Measurements from ENCODE around the gene CSRNP3. TPM values are rescaled to one million over a fixed set of nuclear protein-coding genes. Genes with fewer than 3 reads are reported as not detected.

CSRNP3 gene, protein sequence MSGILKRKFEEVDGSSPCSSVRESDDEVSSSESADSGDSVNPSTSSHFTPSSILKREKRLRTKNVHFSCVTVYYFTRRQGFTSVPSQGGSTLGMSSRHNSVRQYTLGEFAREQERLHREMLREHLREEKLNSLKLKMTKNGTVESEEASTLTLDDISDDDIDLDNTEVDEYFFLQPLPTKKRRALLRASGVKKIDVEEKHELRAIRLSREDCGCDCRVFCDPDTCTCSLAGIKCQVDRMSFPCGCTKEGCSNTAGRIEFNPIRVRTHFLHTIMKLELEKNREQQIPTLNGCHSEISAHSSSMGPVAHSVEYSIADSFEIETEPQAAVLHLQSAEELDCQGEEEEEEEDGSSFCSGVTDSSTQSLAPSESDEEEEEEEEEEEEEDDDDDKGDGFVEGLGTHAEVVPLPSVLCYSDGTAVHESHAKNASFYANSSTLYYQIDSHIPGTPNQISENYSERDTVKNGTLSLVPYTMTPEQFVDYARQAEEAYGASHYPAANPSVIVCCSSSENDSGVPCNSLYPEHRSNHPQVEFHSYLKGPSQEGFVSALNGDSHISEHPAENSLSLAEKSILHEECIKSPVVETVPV
- polyA plus RNA-seq (ENCODE audit: insufficient read depth in 1 of 5, insufficient read length in 5 of 5, low replicate concordance in 1 of 5) = 1 to 10 TPM; 5.4 to 10.0 (median 9.3) TPM
- long read RNA-seq, donor 1, partial matches to known transcripts = 0 of 3 reads
- long read RNA-seq, donor 1, other reads (novel, unspliced or antisense) = 0 of 3 reads
- long read RNA-seq, donor 2, partial matches to known transcripts = 0 of 3 reads
- long read RNA-seq, donor 2, other reads (novel, unspliced or antisense) = 0 of 3 reads
- long read RNA-seq, donor 3, partial matches to known transcripts = 0 of 1 reads
- long read RNA-seq, donor 3, other reads (novel, unspliced or antisense) = 0 of 1 reads
- long read RNA-seq, donor 4, partial matches to known transcripts = 0 of 1 reads
- long read RNA-seq, donor 4, other reads (novel, unspliced or antisense) = 0 of 1 reads
- long read RNA-seq, donor 5 = 0 reads
- long read RNA-seq, donor 6, partial matches to known transcripts = 0 of 4 reads
- long read RNA-seq, donor 6, other reads (novel, unspliced or antisense) = 0 of 4 reads
- long read RNA-seq, donor 7 = 0 reads
- long read RNA-seq, donor 8 = 0 reads

DNA sequence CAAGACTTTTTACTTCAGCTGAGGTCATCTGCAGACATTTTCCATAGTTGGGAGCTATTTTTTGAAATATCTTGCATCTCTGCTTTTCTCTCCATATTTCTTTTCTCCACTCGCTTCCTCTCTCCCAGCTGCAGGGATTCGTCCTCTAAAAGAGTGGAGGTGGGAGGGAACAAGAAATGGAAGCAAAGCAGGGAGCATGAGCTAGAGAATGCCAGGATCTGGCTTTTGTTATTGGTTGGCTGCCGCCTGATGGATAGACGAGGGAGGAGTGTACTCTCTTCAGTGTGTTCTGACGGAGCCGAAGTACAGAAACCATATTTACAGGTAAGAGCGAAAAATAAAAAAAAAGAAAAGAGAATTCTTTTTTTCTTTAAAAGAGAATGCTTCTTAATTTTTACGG, at the start of gene CSRNP3:
CSRNP3 (plus strand) TSS at position 282 of the 400 bp plus-strand sequence. CDS start 125,368 bp downstream, outside the sequence.
- DNase-seq = peak; percentile 66 to 77

DNA sequence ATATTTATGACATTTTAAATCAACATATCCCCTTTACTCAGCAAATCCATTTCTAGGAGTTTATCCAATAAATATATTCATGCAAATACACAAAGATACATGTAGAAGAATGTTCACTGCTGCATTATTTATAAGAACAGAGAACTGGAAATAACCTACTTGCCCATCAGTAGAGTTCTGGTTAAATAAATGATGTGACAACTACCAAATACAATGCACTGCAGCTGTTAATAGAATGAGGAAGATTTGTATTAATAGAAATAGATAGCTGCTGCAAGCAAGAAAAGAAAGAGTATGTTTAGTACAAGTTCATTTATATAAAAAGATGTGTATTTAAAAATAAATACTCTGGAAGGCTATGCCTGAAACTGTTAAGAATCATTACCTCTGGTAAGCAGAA, 49.3 kb upstream of the CSRNP3 start:
- no peak for DNase-seq

DNA sequence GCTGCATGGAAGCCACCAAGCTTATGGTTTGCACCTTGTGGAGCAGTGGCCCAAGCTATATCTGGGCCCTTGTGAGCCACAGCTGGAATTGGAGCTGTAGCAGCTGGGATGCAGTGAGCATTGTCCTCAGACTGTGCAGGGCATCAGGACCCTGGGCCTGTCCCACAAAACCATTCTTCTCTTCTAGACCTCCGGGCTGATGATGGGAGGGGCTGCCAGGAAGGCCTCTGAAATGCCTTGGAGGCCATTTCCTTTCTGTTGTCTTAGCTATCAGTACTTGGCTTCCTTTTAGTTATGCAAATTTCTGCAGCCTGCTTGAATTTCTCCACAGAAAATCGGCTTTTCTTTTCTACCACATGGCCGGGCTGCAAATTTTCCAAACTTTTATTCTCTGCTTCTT, 46.4 kb upstream of the CSRNP3 start:
- DNase-seq = no peak

DNA sequence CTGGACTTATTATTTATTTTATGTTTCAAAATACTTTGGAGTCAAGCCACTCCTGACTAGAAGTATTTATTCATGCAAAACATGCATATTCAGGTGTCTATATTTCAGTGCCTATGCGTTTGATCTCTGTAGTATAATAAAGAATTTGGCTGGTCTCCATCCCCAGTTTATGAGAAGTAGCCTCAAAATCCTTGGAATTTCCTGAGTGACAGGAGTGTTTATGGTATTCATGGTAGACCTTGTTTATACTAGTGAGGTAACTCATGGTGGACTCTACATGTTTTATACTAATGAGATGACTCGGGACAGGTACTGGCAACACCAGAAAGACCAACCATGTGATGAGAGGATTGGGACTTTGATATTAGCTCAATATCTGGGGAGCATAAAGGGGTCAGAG, 43.9 kb upstream of the CSRNP3 start:
- DNase-seq = no peak

DNA sequence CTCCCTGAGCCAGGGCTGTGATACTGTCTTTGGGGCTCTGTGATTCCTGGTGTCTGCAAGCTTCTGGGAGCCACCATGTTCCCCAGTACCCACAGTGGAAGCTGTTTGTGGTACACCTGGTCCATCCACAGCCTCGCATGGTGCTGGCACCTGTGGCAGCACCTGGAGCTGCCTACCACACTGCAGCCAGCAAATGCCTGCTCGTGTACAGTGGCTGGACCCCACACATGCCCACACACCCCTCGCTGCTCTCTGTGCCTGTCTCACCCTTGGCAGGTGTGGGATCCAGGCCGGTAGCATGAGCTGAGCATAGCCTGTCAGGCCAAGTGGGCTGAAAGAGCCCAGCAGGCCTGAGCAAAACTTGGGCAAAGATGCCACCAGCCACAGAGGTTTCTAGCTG, 41.8 kb upstream of the CSRNP3 start:
- DNase-seq = no peak

DNA sequence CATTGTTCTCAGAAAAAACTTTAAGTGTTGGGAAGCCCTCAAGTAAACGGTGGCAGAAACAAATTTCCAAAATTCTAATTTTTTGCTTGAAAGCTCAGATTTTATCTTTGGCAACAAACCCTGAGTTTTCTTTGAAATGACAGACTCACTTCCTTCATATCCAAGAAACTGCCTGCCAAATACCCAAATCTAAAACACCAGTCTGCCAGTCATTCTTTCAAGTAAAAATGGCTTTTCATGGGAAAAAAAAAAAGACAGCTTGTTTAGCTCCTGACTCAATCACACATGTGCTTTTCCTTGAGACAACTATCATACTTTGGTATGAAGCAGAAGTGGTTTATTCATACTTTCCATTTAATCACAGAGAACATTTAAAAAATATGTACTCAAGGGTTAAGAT, 40.6 kb upstream of the CSRNP3 start:
- DNase-seq = no peak

DNA sequence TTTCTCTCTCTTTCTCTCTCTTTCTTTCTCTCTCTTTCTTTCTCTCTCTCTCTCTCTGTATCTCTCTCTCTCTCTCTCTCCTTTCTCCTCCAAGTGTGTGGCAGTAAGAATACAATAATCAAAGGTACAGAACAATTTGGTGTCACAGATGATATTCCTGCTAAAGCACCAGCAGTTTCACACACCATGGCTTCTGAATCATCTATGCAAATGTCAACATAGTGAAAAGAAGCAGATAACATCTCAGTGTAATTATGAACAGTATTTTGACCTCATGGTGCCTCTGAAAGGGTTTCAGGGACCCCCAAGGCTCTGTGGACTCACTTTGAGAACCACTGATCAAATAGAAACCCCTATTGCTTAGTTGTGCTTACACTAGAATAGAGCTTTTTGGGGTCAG, 38.5 kb upstream of the CSRNP3 start:
- no peak for DNase-seq

DNA sequence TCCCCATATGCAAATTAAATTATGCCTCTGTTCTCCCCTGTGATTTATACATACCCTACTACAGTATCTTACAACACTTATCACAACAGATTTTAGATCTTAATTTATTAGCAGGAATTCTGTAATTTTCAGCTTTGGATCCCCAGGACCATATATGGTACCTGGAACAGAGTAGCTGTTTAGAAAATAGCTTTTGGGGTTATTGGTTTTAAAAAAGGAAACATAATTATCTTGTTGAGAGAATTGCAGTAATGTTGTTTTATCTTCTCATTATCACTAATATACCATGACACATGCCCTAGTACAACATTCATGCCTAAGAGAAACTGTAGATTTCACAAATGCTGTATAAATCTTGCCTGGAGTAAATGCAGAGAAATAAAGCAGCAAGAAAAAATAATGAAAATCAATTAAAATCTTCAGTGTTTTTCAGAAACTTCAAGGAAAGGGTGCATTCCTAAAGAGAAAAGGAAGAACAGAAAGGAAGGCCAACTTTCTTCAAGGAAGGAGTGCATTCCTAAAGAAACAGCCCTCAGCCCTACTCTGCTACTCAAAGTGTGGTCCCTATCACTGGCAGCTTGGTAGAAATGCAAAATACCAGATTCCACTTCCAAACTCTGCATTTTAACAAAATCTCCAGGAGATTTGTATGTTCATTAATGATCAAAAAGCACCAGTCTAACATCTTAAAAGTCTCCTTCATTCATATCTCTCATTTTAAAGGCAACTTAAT, 37.1 kb upstream of the CSRNP3 start:
- no peak for DNase-seq

DNA sequence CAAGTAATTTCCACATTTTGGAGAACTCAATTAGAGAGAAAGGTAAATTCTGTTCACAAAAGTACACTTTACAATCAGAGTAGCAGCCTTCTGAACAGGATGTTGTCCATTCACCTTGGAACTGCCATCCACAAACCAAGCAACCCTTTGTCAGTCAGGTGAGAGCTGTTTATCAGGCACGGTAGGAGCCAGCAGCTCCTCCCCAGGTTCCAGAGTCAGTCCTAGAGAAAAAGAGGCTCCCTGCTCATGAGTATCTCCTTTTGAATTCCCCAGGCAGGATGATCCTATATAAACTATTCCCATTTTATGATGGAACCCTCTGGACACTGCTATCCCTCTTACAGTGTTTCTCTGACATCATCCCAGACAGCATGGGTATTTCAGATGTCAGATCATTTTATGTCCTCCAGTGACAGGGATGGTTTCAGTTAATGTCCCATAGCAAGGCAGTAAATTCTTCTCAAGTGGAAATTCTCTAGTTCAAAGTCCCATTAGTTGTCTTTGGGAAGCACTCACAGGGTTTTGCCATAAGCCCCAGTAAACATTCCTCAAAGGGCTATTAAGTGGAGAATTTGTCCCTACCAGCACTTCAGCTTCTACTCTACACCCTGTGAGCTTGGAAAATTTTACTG, 34.5 kb upstream of the CSRNP3 start:
- no peak for DNase-seq

DNA sequence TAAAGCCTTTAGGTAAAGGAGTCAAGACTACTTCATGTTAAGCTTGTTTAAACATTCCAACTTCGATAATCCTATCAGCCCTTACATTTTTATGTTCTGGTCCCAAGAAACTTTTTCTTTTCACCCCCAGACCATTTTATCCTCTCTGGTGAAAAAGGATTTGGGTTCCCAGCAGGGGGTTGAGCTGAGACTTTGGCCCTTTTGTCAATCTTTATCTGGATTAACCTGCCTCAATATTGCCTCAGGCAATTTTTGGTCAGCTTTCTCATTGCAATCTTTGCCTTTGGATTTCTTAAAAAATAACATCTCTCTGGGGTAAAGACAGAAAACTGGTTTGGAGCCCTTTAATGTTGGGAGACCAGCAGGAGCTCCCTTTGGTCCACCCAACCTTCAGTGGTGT, 33.9 kb upstream of the CSRNP3 start:
- DNase-seq = no peak

DNA sequence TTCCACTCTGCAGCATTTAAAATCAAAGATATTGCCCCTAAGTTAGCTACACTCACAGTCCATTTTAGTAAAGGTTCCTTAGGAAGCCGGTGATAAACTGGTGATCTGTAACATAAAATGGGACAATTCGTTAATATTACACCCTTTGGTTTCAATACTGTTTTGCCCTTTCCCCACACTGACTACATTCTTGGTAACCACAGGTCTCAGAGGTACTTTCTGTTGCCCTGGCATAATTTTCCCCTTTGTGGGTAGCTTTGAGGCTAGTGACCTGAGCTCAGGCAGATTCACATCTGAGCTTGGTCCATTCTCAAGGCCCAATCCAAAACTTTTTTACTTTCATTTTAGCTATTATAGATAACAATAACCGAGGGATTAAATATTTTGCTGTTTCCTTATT, 32.9 kb upstream of the CSRNP3 start:
- no peak for DNase-seq

DNA sequence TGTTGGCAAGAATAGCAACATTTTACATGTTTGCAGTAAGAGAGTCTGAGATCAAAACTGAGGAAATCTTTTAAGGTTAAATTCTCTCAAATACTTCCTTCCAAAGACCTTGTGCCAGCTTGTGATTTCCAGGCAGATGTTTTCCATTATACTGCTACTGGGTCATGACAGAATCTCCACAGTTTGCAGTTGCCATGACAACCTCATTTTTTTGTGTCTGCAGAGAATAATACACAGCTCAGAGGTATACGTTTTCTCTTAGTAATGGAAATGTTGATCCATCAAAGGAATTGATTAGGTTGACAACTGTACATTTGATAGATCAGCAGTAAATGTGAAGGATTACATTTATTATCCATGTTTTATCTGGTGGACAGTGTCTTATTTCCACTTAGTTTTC, 29.1 kb upstream of the CSRNP3 start:
- peak; percentile 57 to 62 for DNase-seq

DNA sequence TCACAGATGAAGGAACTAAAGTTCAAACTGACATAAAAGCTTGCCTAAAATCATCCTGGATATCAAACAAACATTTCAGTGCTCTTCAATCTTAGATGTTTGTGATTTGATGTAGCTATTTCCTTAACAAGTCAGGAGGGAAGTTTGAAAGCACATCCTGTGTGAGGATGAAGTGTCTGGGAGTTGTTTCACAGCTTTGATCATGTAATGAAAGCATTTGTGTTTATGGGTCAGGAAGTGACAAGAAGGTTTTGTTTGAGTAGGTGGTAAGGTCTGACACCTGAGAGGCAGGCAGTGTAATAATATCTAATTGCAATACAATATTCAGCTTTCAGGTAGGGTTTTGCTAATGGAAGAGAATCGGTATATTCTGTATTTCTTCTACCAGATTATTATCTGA, 26.0 kb upstream of the CSRNP3 start:
- no peak for DNase-seq

DNA sequence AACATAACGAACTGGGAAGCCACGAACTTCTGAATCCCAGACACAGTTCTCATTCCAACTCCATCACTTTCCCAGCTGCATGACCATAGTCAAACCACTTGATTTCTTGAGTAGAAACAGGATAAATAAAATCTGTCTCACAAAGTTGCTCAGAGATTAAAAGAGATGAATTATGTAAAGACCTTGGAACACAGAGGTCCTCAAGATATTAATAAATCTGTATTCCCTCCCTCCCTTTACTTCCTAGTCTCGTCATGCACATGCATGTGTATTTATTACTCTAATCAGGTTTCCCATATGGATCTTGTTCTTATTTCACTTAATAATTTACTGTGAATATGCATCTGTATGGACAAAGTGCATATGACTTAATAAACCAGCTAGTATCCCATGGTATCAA, 21.1 kb upstream of the CSRNP3 start:
- peak; percentile 76 to 79 for DNase-seq

DNA sequence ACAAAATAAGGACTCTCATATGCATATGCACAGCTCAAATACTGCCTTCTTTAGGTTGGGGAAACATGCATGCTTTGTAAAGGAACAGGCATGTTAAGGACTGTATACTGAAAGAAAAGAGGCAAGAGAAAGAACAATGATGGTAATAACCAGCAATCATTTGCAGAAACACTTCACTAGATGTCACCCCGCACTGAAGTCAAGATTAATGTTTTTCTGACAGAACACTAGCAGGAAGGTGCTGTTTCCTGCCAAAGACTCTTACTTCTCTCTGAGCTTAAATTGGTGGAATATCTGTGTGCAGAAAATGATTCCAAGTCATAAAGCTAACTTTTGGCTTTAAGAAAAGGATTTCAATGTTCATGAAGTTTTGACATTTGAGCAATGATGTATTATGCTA, 19.3 kb upstream of the CSRNP3 start:
- DNase-seq = no peak

DNA sequence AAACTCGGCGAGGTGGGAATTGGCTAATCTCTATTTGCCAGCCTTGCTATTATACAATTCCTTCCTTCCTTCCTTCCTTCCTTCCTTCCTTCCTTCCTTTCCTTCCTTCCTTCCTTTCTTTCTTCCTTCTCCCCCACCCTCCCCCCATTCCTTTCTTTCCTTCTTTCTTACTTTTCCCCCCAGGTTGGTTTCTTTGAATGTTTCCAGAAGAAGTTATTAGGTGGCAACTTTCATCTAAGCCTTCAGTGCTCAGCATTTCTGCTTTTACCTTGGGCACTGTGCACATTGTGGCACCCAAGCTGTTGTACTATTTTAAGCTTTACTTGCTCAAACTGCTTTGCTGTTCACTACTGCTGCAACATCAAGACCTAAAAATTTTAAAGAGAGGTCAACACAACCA, 17.2 kb upstream of the CSRNP3 start:
- DNase-seq = no peak

DNA sequence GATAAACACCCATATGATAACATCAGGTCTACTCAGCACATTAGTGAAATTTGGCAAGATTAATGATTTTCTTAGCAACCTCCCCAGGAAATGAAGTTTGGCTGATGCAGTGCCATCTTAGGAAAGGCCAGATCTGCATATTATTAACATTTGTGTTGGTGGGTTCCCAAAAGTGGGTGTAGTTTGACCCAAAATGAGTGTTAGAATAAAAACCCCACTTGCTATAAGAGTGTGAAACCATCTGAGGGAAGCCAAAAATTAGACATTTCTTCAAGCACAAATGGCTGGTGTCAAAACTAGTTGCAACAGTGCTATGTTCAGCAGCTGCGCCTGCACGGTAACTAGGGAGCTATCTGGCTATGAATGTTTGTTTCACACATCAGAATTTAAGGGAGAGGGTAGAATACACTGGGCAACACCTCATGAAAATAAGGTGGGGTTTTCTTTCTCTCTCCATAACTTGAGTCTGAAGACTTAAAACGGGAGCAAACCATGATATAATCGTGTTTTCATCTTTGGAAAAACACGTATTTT, 15.9 kb upstream of the CSRNP3 start:
- no peak for DNase-seq

DNA sequence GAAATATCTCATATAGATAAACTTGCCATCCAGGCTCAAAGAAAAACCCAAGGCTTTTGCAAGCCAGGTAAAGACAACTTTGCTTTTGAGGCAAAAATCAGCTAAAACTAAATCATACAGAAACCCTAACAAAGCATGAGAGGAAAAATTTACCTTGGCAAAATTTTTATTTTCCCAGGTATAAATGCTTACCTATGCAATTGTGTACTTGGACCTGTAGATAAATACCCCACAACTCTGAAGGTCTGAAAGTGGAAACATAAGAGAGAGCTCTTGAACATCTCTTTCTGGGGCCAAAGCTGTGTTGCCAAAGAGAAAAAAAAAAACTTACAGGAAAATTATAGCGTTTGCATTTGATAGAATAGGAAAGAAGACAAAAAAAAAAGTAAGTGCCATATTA, 14.6 kb upstream of the CSRNP3 start:
- no peak for DNase-seq

DNA sequence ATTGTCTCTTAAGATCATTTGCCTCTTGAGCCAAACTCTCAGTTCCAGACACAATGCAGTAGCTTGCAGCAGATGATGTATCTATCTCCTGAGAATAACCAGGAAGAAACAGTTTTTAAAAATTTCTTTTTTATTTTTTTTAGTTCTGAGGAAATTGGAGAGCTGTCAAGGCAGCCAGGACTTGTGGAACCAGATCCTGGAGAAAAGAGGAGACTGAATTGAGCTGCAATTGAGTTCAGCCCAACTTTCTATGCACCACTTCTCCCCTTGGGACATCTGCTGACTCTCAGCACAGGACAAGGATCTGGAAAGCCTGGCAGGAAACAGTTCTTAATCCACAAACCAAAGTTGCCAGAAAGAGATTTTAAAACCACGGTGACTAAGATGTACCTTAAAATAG, 13.5 kb upstream of the CSRNP3 start:
- no peak for DNase-seq

DNA sequence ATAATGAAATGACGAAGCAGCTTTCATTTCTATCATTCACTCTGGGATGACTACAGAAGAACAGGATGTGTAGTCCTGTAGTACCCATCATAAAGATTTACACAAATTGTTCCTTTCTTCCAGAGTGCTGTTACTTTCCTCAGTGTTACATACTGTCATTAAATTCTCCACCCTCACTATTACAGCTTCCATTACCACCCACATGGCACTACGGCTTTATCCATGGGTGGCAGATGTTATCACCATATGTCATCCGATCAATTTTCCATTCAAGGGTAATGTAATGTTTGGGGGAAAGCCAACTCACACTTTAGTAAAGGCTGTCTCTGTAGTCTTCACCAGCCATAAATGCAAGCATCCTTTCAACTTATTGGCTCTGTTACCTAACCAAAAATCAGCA, 7.1 kb upstream of the CSRNP3 start:
- DNase-seq = no peak

DNA sequence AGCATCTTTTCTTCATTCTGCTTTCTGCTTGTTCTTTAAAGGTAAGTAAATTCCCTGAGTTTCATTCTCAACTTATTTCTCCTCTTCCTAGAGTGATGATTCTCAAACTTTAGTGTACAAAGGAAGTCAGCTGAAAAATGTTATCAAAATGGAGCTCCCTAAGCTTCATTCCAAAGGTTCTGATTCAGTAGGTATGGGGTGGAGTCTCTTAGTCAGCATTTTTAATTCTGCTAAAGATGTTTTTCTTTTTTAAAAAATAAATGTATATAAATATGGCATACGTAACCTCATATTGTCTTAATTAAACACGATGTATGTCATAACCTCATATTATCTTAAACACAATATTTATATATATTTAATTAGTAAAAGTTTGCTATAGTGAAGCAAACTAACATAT, 3.1 kb upstream of the CSRNP3 start:
- DNase-seq = no peak

All from right lung (tissue), 10 donors.